Ovary (tissue), 3 donors: ENCODE data around the gene SPZ1.

Experiments
- CTCF ChIP-seq, 3 donors: fragments of 450-650 bp in 2 of 3; fragments of 200-600 bp in 1 of 3; IDR thresholded peaks; one replicate each; pipeline versions ENCODE4 v1.5.1 to v1.8.0; 2016 to 2022; ENCODE audit warnings: antibody characterized with exemption in 3 of 3, mild to moderate bottlenecking in 1 of 3
- EP300 ChIP-seq: sonication (generic); formaldehyde crosslinking; IDR thresholded peaks from one replicate; pipeline ENCODE4 v1.6.1; 2017; ENCODE audit warnings: antibody characterized with exemption
- donor health status: DM: no; HTN: no; CAD: no.

DNA sequence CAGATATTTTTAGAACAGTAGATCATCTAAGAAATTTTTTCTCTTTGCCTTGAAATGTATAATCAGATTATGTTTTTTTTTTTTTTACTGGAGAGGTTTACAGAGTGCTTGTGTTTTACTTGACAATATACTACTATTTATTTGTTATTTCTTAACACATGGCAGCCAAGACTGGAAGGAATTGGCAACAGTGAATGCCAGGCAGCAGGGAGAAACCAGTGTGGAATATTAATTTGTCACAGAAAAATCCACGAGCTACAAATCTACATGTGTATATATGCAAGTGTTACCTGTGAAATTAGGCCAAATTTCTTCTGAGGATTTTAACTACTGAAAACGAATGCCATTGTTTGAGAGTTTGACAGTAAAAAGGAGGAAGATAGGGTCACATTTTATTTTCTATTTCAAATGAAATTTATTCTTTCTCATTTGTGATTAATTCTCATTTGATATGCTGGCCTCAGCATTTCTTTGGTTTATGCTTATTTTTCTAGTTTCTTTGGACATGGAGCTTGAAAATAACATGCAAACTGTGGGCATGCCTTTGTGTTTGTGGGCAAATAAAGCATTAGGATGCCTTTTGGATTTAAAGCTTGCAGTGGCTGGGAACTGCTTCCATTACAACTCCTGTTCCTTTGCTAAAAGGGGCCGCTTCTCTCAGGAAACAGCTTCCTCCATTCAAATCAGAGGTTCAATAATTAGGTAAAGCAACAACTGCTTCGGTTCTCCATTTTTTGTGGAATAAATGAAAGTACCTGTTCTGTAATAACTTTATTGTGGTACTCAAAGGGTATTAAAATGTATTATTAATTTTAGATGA is 49.1 kb downstream of the SPZ1 start:
- TF ChIP-seq CTCF (IDR thresholded peaks at IDR 0.05), result no peak
- TF ChIP-seq EP300, result no peak
